ENCODE results near the gene DIPK1A.

The DIPK1A gene

GRCh38 chr1:92953491-92953890 is 7.8 kb downstream of the DIPK1A start:
- DNase-seq (ENCODE audit: low spot score) = peak; percentile 55

DNA sequence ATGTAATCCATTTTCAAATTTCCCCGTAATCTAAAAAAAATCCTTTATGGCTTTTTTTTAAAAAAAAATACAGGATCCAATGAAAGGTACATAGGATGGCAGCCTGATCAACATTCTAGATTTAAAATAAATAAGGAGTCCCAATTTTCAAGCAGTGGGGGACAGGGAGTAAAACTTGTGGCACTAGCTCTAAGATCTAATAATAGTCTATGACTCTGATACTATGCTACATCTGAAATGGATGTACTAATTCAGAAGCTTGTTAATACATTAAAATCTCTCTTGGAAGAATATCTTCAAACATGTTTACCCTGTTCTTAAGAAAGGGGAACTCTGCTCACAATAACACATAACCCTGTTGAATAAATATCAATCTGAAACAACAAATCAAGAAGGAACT is 8.5 kb downstream of the DIPK1A start:
- DNase-seq (ENCODE audit: low spot score) = no peak

- peak; percentile 50 for DNase-seq (ENCODE audit: low spot score)
Measured at GRCh38 chr1:92951141-92951582, 10.1 kb downstream of the DIPK1A start.

DNA sequence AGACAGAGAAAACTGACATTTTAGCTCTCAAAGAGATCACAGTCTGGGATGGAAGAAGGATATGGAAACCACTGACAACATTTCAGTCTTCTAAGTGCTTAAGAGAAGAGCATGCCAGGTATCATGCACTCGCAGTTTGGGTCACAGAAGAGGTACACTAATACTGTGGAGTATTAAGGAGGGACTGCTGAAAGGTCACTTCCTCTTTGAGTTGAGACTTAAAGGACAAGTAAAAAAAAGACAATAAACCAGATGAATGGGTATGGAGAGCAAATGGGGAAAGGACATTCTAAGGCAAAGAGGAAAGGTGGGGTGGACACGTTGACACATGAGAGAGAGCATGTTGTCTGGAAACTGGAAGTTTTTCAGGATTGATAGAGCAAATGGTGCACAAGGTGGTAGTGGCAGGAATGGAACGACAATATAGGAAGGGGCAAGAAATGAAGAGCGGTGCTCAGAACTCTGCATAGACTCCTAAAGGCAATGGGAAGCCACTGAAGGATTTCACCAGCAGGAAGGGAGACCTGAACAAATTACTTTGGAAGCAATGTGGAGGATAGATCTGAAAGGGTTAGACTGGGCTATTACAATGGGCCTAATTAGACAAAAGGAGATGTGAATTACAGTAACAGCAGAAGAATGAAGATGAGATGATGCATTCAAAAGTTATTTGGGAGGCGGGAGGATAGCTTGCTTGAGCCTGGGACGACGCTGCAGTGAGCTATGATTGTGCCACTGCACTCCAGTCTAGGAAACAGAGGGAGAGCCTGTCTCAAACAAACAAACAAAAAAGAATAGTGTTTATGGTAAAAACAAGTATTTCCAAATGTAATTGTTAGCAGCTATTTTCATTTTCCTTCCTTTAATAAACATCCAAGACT is 11.1 kb downstream of the DIPK1A start:
- DNase-seq (ENCODE audit: low spot score) = no peak

DNA sequence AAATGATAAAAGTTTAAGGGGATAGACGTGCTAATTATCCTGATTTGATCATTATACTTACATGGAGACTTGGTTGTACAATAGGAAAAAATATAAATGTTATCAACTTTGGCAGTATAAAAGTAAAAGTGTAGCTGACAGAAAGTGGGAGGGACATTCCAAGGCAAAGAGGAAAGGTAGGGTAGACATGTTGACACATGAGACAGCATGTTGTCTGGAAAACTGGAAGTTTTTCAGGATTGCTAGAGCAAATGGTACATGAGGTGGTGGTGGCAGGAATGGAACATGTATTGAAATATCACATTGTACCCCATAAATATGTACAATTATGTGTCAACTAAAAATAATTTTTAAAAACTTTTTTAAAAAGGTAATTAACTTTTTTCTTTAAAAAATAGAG is 13.2 kb downstream of the DIPK1A start:
- no peak for DNase-seq (ENCODE audit: low spot score)

DNA sequence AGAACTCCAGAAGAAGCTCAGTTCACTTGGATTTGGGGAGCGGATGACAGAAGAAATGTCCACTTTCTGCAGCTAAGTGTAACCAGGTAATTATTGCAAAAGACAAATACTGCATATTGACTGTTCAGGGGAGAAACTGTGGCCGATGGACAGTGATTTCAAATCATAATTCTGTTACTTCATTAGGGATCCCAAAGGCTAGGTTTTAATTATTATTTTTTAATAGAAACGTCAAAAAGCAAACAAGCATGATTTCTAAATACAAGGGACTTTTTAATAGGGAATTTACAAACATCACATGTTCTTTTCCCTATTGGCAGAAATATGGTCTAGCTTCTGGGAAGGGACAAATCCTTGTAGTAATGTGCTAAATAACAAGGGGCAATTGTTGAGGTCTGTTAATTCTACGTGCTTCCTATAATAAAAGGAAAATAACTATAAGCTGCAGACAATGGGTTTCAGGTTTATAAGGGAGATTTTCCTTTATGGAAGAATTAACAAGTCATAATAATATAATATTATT is 15.5 kb downstream of the DIPK1A start:
- DNase-seq (ENCODE audit: low spot score) = no peak

DNA sequence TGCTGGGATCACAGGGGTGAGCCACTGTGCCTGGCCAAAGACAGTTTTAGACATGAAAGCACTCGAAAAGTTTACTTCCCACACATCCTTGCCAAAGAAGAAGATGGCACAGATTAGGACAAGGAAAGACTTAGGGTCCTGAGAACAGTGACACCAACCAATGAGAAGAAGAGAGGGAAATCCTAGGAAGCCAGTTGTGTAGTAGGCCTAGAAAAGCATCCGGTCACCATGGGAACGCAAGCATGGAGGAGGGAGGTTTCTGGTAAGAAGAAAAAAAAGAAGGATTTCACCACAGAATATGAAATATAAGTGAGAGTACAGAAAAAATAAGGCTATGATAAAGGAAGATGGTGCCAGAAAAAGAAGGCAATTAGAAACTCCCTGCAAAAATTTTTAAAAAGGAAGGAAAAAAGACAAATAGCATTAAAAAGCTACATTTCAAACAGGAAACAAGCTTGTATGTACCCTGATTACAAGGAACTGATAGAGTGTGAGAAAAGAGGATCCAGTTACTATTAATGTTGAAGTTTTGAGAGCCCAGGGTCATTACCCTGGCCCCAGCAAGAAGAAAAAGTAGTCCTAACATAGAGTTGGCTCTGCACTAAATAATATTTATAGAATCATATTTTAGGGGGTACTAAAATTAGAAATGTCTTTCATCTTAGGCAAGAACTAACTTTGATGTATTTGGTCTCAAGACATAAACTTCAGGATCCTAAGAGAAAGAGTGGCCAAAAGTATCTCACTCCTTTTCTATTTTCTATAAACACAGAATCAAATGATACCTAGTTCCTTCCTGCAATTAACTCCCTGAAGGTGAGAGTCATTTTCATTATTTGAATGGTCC is 16.1 kb downstream of the DIPK1A start:
- peak; percentile 27 for DNase-seq (ENCODE audit: low spot score)

DNA sequence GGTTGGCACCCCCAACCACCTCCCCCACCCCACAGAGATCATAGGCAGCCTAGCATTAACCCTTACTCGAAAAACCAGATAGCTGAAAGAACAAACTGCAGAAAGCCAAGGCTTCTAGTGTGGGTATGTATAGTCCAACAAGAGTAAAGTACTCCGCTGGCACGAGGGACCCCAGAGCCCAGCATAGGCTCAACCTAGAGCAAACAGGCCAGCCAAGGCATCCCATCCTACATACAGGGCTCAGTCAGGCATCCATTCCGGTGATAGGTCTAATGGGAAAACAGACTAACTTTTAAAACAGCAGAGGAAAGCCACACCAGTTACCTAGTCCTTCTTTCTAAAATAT is 17.8 kb downstream of the DIPK1A start:
- no peak for DNase-seq (ENCODE audit: low spot score)

- no peak for DNase-seq (ENCODE audit: low spot score)
Measured at GRCh38 chr1:92940541-92940940, 20.7 kb downstream of the DIPK1A start.

DNA sequence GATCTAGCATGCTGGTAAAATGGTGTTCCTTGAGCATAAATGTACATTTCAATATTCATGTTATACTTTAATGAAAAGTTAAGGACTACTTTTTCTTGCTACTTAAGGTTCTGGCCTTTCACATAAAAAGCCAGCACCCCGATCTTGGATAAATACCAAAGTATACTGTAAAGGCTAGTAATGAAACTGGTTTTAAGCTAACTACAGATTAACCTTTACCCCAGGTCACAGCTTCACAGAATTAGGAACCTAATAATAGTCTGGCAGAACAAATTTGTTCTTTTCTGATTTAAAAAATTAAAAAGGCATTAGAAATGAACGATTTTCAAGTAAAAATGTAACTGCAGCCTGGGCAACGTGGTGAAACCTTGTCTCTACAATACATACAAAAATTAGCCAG is 23.5 kb downstream of the DIPK1A start:
- no peak for DNase-seq (ENCODE audit: low spot score)

DNA sequence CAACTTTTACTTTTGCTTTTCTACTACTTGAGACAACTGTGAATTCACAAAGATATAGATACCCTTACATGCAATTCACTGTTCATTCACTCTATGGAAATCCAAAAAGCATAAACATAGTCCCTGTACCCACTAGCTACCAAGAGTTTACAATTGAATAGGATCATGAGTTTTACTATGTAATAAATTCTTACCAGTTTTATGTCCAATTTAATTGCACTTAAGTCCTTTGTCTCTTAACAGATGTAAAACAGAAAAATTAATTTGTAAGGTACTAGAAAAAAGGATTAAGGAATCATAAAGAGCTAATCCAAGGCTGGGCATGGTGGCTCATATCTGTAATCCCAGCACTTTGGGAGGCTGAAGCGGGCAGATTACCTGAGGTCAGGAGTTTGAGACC is 24.4 kb downstream of the DIPK1A start:
- DNase-seq (ENCODE audit: low spot score) = no peak

DNA sequence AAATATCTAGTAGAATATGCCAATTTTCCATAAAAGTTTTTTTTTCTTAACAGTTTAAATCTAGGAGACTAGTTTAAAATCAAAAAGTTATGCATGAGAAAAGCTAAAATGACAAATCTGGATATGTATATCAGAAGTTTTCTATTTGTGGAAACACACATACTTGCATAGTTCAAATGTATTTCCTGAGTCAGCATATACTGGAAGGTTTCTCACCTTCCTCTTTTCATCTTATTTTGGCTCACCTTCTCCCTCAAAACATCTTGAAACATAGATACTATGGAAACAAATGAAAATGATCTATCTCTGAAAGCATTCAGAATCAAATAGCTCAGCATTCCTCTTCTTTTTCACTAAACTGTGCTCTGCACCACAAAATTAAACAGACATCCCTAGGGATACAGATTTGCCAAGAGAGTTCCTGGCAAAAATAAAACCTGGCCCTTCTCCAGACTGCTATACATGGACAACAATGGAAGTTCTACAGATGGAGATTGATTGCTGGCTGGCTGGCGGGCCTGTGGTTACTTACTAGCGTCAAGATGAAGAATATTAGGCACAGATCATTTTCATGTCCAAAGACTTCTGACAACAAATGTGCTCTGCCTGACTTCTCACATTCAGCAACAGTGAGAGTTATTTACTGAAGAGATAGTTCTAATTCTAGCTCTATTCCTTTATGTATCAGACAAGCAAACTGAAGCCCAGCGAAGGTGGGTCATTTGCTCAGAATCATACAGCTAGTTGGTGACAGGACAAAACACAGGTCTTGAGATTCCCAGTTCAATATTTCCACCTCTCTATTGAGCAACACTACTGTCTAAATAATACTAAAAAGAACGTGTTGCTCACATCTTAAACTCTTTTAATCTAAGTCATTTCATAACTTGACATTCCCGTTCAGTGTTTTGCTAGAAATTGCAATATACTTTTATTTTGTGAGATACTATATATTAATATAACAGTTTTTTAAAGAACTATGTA is 26.6 kb downstream of the DIPK1A start:
- no peak for DNase-seq (ENCODE audit: low spot score)

DNA sequence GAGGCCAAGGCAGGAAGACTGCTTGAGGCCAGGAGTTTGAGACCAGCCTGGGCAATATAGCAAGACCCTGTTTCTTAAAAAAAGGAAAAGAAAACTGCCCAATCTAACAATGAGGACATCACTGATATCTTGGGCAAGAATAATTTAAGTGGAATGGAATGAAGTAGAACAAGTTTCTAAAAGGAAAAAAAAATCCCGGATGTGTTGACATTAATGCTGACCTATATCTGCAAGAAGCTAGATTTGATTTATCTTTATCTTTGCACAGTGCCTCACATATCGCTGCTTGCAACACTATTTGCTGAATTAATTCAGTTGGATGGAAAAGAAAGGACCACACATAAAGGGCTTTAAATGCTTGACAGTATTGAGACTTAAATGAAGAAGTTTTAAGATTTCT is 27.8 kb downstream of the DIPK1A start:
- no peak for DNase-seq (ENCODE audit: low spot score)

- no peak for DNase-seq (ENCODE audit: low spot score)
Measured at GRCh38 chr1:92931691-92932090, 29.6 kb downstream of the DIPK1A start.

GRCh38 chr1:92929461-92929860 is 31.8 kb downstream of the DIPK1A start:
- no peak for DNase-seq (ENCODE audit: low spot score)

DNA sequence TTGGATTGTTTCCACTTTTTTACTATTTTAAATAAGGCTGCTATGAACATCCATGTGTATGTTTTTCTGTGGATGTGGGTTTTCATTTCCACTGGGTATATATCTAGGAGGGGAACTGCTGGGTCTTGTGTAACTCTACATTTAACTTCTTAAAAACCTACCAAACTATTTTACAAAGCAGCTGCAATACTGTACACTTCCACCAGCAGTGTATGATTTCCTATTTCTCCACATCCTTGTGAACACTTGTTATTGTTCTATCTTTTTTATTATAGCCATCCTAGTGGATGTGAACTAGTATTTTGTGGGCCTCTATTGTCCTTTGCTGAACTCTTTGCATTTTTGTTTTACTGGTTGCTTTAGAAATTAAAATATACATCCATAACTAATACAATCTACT is 33.4 kb downstream of the DIPK1A start:
- DNase-seq (ENCODE audit: low spot score) = no peak

DNA sequence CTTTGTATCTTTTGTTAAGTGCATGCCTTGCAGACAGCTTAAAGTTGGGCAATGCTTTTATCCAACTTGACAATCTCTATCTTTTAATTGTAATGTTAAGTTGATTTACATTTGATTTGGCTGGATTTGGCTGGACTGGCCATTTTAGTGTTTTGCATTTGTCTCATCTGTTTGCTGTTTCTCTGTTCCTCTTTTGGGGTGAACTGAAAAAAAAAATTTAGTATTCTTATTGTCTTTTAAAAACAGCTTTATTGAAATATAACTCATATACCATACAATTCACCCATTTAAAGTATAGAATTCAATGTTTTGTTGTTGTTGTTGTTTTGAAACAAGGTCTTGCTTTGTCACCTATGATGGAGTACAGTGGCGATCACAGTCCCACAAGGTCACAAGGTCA is 34.4 kb downstream of the DIPK1A start:
- DNase-seq (ENCODE audit: low spot score) = no peak

DNA sequence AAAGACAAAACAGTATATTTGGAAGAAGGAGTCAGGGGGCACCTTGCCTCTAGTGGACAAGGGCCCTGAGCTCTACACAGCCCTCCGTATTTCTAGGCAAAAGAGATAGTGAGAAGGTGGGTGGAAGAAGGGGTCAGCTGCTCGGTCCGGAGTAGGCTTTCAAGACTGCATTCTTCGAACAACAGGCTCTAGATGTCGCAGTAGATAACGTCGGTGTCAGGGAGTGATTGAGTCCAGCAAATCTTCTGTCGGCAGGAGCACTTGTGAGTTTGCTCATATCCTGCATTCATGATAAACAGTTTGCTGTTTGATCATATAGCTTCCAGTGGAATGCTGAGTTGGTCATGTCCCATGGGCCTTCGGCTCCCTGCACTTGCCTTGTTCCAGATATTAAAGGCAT is 36.8 kb downstream of the DIPK1A start:
- no peak for DNase-seq (ENCODE audit: low spot score)

DNA sequence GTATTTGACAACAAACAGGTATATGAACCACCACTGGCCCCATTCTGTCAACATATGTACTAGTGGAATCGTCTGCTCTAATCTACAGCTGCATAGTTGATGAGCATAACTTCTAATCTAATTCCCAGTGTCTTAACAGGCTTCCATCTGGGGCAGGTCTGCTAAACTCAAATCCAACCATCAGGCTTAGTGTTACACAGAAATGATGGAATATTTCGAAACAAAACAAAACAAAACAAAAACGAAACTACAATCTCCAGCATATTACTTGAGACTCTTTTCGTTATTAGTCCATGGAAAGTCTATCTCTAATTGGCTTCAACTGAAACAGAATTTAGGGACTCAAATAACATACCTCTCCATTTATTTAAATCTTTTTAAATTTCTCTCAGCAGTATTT is 37.6 kb downstream of the DIPK1A start:
- DNase-seq (ENCODE audit: low spot score) = no peak

- DNase-seq (ENCODE audit: low spot score) = no peak
Measured at GRCh38 chr1:92922356-92923035, 38.8 kb downstream of the DIPK1A start.

Measured in germinal center (tissue), 1 donor.